ENCODE data around the gene SEZ6L2. TPM values are rescaled to one million over a fixed set of nuclear protein-coding genes. Genes with fewer than 3 reads are reported as not detected.
"Not testable (repeated sequence)": the region's sequence is repeated elsewhere in the genome, so short reads cannot be mapped to it uniquely, and the experiment has no call there.

SEZ6L2 gene
- total RNA-seq, 1 experiment from 2014 or later = not detected

GRCh38 chr16:29873319-29873718, 26.0 kb downstream of the SEZ6L2 start:
- Histone ChIP-seq H4K20me1 (ENCODE audit: insufficient read depth, low read depth, low read length) (no peaks in the 10 kb centered on the region), H3K36me3 (ENCODE audit: insufficient read depth, low read length) (no peaks in the 10 kb centered on the region), H3K9me3 (ENCODE audit: low read length) (no peaks in the 10 kb centered on the region), H3K27ac (ENCODE audit: low read length) (no peak overlapping the region), H3K4me1 (ENCODE audit: low read length) (no peaks in the 10 kb centered on the region), H2AFZ (ENCODE audit: low read length) (no peak overlapping the region), H3K27me3 (ENCODE audit: low read length) (no peaks in the 10 kb centered on the region), H3K4me2 (ENCODE audit: low read depth, low read length, poor library complexity, severe bottlenecking) (no peak overlapping the region), H3K9me2 (replicated peaks; ENCODE audit: insufficient read depth, low read length) (no peaks in the 10 kb centered on the region), H3K79me2 (ENCODE audit: low read length) (no peaks in the 10 kb centered on the region), H3K9ac (ENCODE audit: low read length) (no peak overlapping the region), H3K4me3 (ENCODE audit: low read length) (no peak overlapping the region)
- DNase-seq = no peak

DNA sequence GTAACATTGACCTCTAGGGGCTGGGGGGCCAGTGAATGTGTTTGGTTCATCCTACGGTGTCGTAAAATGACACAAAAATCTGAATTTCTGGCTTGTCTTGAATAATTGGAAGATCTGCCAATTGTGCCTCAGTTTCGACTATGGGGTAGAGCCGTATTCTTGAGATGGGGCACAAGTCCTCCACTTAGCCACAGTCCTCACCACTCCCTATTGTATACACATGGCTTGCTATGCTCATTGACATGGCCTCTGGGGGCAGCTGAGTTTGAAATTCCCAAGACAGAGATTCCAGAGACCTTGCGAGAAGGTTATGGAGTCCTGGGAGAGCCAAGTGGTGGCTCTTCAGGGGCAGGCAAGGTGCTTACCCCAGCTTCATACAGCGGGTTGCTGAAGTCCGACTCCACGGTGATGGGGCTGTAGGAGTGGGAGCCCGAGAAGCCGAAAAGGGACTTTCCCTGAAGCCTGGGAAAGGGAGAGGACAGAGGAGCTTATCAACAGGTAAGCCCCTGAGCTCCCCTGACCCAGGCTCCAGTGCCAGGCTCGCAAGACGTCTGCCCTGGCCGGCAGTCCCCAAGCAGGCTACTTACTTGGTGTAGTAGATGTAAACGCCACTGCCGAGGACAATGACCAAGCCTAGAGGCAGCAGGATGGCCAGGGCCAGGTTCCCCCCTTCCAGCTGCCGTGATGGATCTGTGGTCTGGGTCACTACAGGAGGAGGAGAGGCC, 27.4 kb downstream of the SEZ6L2 start:
- no peaks in the 10 kb centered on the region for H3K9me3 ChIP-seq (ENCODE audit: low read length)
- H2AFZ ChIP-seq (ENCODE audit: low read length) = no peak overlapping the region
- H3K9ac ChIP-seq (ENCODE audit: low read length) = no peak overlapping the region

DNA sequence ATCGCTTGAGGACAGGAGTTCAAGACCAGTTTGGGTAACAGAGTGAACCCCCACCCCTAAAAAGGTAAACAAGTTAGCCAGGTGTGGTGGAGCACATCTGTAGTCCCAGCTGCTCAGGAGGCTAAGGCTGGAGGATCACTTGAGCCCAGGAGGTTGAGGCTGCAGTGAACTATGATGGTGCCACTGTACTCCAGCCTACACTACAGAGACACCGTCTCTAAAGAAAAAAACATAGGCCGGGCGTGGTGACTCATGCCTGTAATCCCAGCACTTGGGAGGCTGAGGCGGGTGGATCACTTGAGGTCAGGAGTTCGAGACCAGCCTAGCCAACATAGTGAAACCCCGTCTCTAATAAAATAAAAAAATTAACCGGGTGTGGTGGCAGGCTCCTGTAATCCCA, 30.3 kb downstream of the SEZ6L2 start:
- not testable (repeated sequence) for H3K4me2 ChIP-seq (ENCODE audit: low read depth, low read length, poor library complexity, severe bottlenecking); H3K36me3 ChIP-seq (ENCODE audit: insufficient read depth, low read length); H3K27ac ChIP-seq (ENCODE audit: low read length); H4K20me1 ChIP-seq (ENCODE audit: insufficient read depth, low read depth, low read length); H3K9ac ChIP-seq (ENCODE audit: low read length); H3K27me3 ChIP-seq (ENCODE audit: low read length); H3K9me3 ChIP-seq (ENCODE audit: low read length); H2AFZ ChIP-seq (ENCODE audit: low read length); H3K79me2 ChIP-seq (ENCODE audit: low read length); H3K4me1 ChIP-seq (ENCODE audit: low read length); H3K4me3 ChIP-seq (ENCODE audit: low read length); DNase-seq; H3K9me2 ChIP-seq (replicated peaks; ENCODE audit: insufficient read depth, low read length)

More for the DNA sequence above, 27.4 kb downstream of the SEZ6L2 start:
- Histone ChIP-seq H3K36me3 (ENCODE audit: insufficient read depth, low read length) (no peaks in the 10 kb centered on the region), H3K4me3 (ENCODE audit: low read length) (no peak overlapping the region), H4K20me1 (ENCODE audit: insufficient read depth, low read depth, low read length) (no peaks in the 10 kb centered on the region), H3K27me3 (ENCODE audit: low read length) (no peaks in the 10 kb centered on the region), H3K4me2 (ENCODE audit: low read depth, low read length, poor library complexity, severe bottlenecking) (no peak overlapping the region), H3K27ac (ENCODE audit: low read length) (no peak overlapping the region), H3K79me2 (ENCODE audit: low read length) (no peaks in the 10 kb centered on the region), H3K4me1 (ENCODE audit: low read length) (no peaks in the 10 kb centered on the region), H3K9me2 (replicated peaks; ENCODE audit: insufficient read depth, low read length) (no peaks in the 10 kb centered on the region)
- DNase-seq = peak; percentile 37

DNA sequence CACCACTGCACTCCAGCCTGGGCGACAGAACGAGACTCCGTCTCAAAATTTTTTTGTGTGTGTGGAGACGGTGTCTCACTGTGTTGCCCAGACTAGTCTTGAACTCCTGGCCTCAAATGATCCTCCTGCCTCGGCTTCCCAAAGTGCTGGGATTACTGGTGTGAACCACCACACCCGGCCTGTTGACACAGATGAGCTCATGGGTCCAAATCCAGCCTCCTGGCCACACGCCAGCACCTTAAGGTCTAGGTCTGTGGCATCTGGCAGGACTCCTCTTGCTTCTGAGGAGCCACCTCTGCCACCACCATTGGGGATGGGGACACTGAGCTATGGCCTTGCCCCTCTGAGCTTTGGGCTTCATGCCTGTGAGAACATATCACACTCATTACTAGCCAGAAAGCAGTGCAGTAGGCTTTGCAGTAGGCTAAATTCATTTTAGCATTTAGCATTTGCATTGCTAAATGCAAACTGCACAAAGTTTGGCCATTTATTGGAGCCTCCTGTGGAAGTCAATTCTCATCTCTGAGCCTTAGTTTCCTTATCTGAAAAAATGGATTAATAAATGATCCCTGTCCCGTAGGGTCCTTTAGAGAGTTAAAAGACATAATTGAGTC, 30.8 kb downstream of the SEZ6L2 start:
- no peaks in the 10 kb centered on the region for H3K9me3 ChIP-seq (ENCODE audit: low read length)
- H2AFZ ChIP-seq (ENCODE audit: low read length) = no peak overlapping the region
- no peaks in the 10 kb centered on the region for H3K9me2 ChIP-seq (replicated peaks; ENCODE audit: insufficient read depth, low read length)
- H3K4me3 ChIP-seq (ENCODE audit: low read length) = no peak overlapping the region
- peak; percentile 34 for DNase-seq
- H3K27ac ChIP-seq (ENCODE audit: low read length) = no peak overlapping the region
- H3K79me2 ChIP-seq (ENCODE audit: low read length) = no peaks in the 10 kb centered on the region
- no peaks in the 10 kb centered on the region for H3K36me3 ChIP-seq (ENCODE audit: insufficient read depth, low read length)
- no peak overlapping the region for H3K9ac ChIP-seq (ENCODE audit: low read length)
- no peaks in the 10 kb centered on the region for H3K27me3 ChIP-seq (ENCODE audit: low read length)
- no peak overlapping the region for H3K4me2 ChIP-seq (ENCODE audit: low read depth, low read length, poor library complexity, severe bottlenecking)
- H4K20me1 ChIP-seq (ENCODE audit: insufficient read depth, low read depth, low read length) = no peaks in the 10 kb centered on the region
- H3K4me1 ChIP-seq (ENCODE audit: low read length) = peaks cover 4% of the 10 kb centered on the region

DNA sequence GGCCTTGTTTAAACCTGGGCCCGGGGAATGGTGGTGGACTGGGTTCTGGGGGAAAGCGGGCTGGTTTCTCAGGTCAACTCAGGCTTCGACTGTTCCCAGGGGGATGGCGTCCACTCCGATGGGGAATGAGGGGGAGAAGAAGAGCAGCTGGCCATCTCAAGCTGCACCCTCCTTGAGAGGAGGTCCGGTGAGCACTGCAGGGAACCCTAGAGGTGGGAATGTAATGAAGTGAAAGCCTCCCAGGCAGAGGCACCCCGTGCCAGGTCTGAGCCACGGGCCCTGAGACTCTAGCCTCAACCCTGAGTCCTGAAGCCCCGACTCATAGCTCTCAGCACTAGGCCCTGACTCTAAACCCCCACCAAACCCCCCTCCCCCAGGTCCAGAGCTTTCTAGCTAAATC, 35.1 kb downstream of the SEZ6L2 start:
- Histone ChIP-seq H3K9me3 (ENCODE audit: low read length) (no peaks in the 10 kb centered on the region), H3K9ac (ENCODE audit: low read length) (no peak overlapping the region), H2AFZ (ENCODE audit: low read length) (no peak overlapping the region), H3K79me2 (ENCODE audit: low read length) (peaks cover 9% of the 10 kb centered on the region), H3K36me3 (ENCODE audit: insufficient read depth, low read length) (no peaks in the 10 kb centered on the region), H4K20me1 (ENCODE audit: insufficient read depth, low read depth, low read length) (no peaks in the 10 kb centered on the region), H3K27ac (ENCODE audit: low read length) (no peak overlapping the region), H3K4me2 (ENCODE audit: low read depth, low read length, poor library complexity, severe bottlenecking) (no peak overlapping the region), H3K9me2 (replicated peaks; ENCODE audit: insufficient read depth, low read length) (no peaks in the 10 kb centered on the region), H3K27me3 (ENCODE audit: low read length) (no peaks in the 10 kb centered on the region), H3K4me3 (ENCODE audit: low read length) (no peak overlapping the region), H3K4me1 (ENCODE audit: low read length) (peaks cover 12% of the 10 kb centered on the region)
- DNase-seq = no peak

DNA sequence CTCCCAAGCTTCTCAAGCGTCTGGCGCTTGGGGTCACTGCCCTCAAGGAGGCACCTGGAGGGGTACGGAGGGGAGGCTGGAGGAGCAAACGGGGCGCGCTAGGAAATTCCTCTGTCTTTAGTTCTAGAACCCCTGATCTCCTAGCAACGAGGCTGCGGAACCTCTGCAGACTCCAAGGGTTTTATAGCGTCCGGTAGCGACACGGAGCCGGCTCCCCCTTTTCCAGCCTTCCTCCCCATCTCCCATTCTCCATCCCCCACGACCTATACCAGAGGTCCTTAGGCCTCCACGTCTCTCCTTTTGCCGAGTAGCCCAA, 35.7 kb downstream of the SEZ6L2 start:
- Histone ChIP-seq H3K9me3 (ENCODE audit: low read length) (no peaks in the 10 kb centered on the region), H3K9ac (ENCODE audit: low read length) (0 out of 2 replicates have a peak overlapping the region, but pooled peaks have one; percentile 34), H3K27me3 (ENCODE audit: low read length) (no peaks in the 10 kb centered on the region), H3K4me1 (ENCODE audit: low read length) (peaks cover 12% of the 10 kb centered on the region), H3K79me2 (ENCODE audit: low read length) (peaks cover 9% of the 10 kb centered on the region), H4K20me1 (ENCODE audit: insufficient read depth, low read depth, low read length) (no peaks in the 10 kb centered on the region), H3K36me3 (ENCODE audit: insufficient read depth, low read length) (no peaks in the 10 kb centered on the region), H3K9me2 (replicated peaks; ENCODE audit: insufficient read depth, low read length) (no peaks in the 10 kb centered on the region), H3K4me3 (ENCODE audit: low read length) (no peak overlapping the region), H2AFZ (ENCODE audit: low read length) (0 out of 2 replicates have a peak overlapping the region, but pooled peaks have one; percentile 42), H3K4me2 (ENCODE audit: low read depth, low read length, poor library complexity, severe bottlenecking) (peak overlapping the region; percentile 71), H3K27ac (ENCODE audit: low read length) (no peak overlapping the region)
- no peak for DNase-seq

- H4K20me1 ChIP-seq (ENCODE audit: insufficient read depth, low read depth, low read length) = no peaks in the 10 kb centered on the region
- no peaks in the 10 kb centered on the region for H3K9me3 ChIP-seq (ENCODE audit: low read length)
- peaks cover 12% of the 10 kb centered on the region for H3K4me1 ChIP-seq (ENCODE audit: low read length)
- H3K36me3 ChIP-seq (ENCODE audit: insufficient read depth, low read length) = no peaks in the 10 kb centered on the region
- H3K9me2 ChIP-seq (replicated peaks; ENCODE audit: insufficient read depth, low read length) = no peaks in the 10 kb centered on the region
- H3K27me3 ChIP-seq (ENCODE audit: low read length) = no peaks in the 10 kb centered on the region
- H2AFZ ChIP-seq (ENCODE audit: low read length) = peak within 1 kb of the TSS; percentile 77
- peak within 1 kb of the TSS; percentile 85 for H3K4me3 ChIP-seq (ENCODE audit: low read length)
- peaks cover 9% of the 10 kb centered on the region for H3K79me2 ChIP-seq (ENCODE audit: low read length)
- H3K4me2 ChIP-seq (ENCODE audit: low read depth, low read length, poor library complexity, severe bottlenecking) = peak within 1 kb of the TSS; percentile 71
- DNase-seq = peak; percentile 99
- H3K27ac ChIP-seq (ENCODE audit: low read length) = 0 out of 2 replicates have a peak within 1 kb of the TSS, but pooled peaks have one; percentile 38
- peak within 1 kb of the TSS; percentile 80 for H3K9ac ChIP-seq (ENCODE audit: low read length)
Measured at GRCh38 chr16:29862884-29863668, 36.3 kb downstream of the SEZ6L2 start, which contains the start of gene CDIPT. Gene CDIPT, minus strand, starts transcription at chr16:29863226. Its CDS starts 369 bp downstream, at chr16:29862857.

DNA sequence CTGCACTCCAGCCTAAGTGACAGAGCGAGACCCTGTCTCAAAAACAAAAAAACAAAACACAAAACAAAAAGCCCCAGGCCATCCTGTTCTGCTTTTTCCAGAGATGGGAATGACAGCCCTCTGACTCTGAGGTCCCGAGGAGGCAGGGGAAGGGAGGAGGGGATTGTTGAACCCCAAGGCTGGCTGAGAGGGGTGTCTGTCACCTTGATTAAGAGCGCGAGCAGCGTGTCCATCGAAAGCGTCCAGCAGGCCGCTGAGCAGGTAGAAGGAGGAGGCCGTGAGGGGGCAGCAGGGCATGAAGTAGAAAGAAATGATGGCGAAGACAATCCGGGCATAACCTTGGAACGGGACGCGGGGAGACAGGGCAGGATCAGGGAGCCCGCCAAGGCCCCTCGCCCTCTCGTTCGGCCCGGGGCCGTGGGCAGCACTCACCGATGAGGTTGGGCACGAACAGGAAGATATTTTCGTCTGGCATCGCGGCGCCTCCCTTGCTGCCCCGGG, 36.9 kb downstream of the SEZ6L2 start:
- no peak overlapping the region for H3K27ac ChIP-seq (ENCODE audit: low read length)
- H3K9ac ChIP-seq (ENCODE audit: low read length) = peak overlapping the region; percentile 80
- H3K9me3 ChIP-seq (ENCODE audit: low read length) = no peaks in the 10 kb centered on the region
- peak; percentile 51 for DNase-seq
- no peaks in the 10 kb centered on the region for H4K20me1 ChIP-seq (ENCODE audit: insufficient read depth, low read depth, low read length)
- H3K4me1 ChIP-seq (ENCODE audit: low read length) = peaks cover 12% of the 10 kb centered on the region
- H3K79me2 ChIP-seq (ENCODE audit: low read length) = peaks cover 9% of the 10 kb centered on the region
- no peaks in the 10 kb centered on the region for H3K27me3 ChIP-seq (ENCODE audit: low read length)
- H3K4me3 ChIP-seq (ENCODE audit: low read length) = peak overlapping the region; percentile 85
- H3K4me2 ChIP-seq (ENCODE audit: low read depth, low read length, poor library complexity, severe bottlenecking) = peak overlapping the region; percentile 71
- H3K36me3 ChIP-seq (ENCODE audit: insufficient read depth, low read length) = no peaks in the 10 kb centered on the region
- peak overlapping the region; percentile 77; the same call in 1 of the 2 replicates for H2AFZ ChIP-seq (ENCODE audit: low read length)
- no peaks in the 10 kb centered on the region for H3K9me2 ChIP-seq (replicated peaks; ENCODE audit: insufficient read depth, low read length)

Measured in Karpas-422 (cell line).